B cell (primary cell): ENCODE measurements around the gene SPN.

Experiments
- EZH2 ChIP-seq: IDR thresholded peaks from 2 replicates; pipeline ENCODE4 v1.6.1; 2012; ENCODE audit warnings: borderline replicate concordance, low read depth, mild to moderate bottlenecking, moderate library complexity, low read length; ENCODE audit not compliant: insufficient read depth, poor library complexity, severe bottlenecking
- TF ChIP-seq, protein P1 (sequence below): fragments of 200-600 bp; IDR thresholded peaks from one replicate; pipeline ENCODE4 v1.8.0; 2022; ENCODE audit warnings: antibody characterized with exemption, mild to moderate bottlenecking

- TF ChIP-seq, protein P1, sequence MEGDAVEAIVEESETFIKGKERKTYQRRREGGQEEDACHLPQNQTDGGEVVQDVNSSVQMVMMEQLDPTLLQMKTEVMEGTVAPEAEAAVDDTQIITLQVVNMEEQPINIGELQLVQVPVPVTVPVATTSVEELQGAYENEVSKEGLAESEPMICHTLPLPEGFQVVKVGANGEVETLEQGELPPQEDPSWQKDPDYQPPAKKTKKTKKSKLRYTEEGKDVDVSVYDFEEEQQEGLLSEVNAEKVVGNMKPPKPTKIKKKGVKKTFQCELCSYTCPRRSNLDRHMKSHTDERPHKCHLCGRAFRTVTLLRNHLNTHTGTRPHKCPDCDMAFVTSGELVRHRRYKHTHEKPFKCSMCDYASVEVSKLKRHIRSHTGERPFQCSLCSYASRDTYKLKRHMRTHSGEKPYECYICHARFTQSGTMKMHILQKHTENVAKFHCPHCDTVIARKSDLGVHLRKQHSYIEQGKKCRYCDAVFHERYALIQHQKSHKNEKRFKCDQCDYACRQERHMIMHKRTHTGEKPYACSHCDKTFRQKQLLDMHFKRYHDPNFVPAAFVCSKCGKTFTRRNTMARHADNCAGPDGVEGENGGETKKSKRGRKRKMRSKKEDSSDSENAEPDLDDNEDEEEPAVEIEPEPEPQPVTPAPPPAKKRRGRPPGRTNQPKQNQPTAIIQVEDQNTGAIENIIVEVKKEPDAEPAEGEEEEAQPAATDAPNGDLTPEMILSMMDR = no peak
- TF ChIP-seq EZH2 = no peak
These were observed 6.1 kb upstream of the SPN start for GRCh38 chr16:29656688-29657523.
